Activated CD4-positive, alpha-beta T cell treated with anti-CD3 and anti-CD28 coated beads for 36 hours (primary cell): ENCODE data around the gene GPRIN2. TPM values are rescaled to one million over a fixed set of nuclear protein-coding genes. Genes with fewer than 3 reads are reported as not detected.
"Not testable (repeated sequence)": the region's sequence is repeated elsewhere in the genome, so short reads cannot be mapped to it uniquely, and the experiment has no call there.

Experiments used
- ATAC-seq: fragments of 200-7000 bp; cut with Tn5 transposase; one replicate; pipeline ENCODE4 v1.10.0; 2021; ENCODE audit warnings: mild to moderate bottlenecking, moderate library complexity
- CTCF ChIA-PET: fragments of 350-600 bp; sonication (Branson Sonifier 250); formaldehyde crosslinking; loops from one replicate; lab custom pipeline; 2021; ENCODE audit warnings: antibody characterized with exemption; lab: Charles Lee
- POLR2A ChIA-PET: fragments of 350-600 bp; sonication (Branson Sonifier 250); formaldehyde crosslinking; loops from one replicate; lab custom pipeline; 2021; ENCODE audit warnings: antibody characterized with exemption, inconsistent platforms; lab: Charles Lee
- DNase-seq: peaks from one replicate; pipeline ENCODE4 v3.0.0-alpha.2; 2020
- H3K27ac Mint-ChIP-seq: one replicate; pipeline ENCODE4 v1.8.0; 2021; ENCODE audit warnings: mixed read lengths
- H3K27me3 Mint-ChIP-seq: one replicate; pipeline ENCODE4 v1.8.0; 2021; ENCODE audit warnings: mixed read lengths
- H3K36me3 Mint-ChIP-seq: one replicate; pipeline ENCODE4 v1.8.0; 2021; ENCODE audit warnings: low read depth, mixed read lengths
- H3K4me1 Mint-ChIP-seq: one replicate; pipeline ENCODE4 v1.8.0; 2021; ENCODE audit warnings: mixed read lengths
- H3K4me3 Mint-ChIP-seq: one replicate; pipeline ENCODE4 v1.8.0; 2021; ENCODE audit warnings: mild to moderate bottlenecking, moderate library complexity, mixed read lengths
- H3K9me3 Mint-ChIP-seq: one replicate; pipeline ENCODE4 v1.8.0; 2021; ENCODE audit warnings: low read depth, mixed read lengths
- intact Hi-C, 2 experiments: fragments of 100-400 bp; cut with DNase I in 1 of 2; cut with micrococcal nuclease in 1 of 2; formaldehyde crosslinking; loops; one replicate each; pipeline versions ENCODE4 v1.14.2 to v1.15.1; 2022 to 2024; cut with DNase I, micrococcal nuclease
- total RNA-seq, 2 experiments: library from RNA; stranded (reverse); gene quantifications; one replicate each; pipeline ENCODE4 v1.2.3, GENCODE V29; 2021

Gene GPRIN2
- total RNA-seq, 2 experiments from 2014 or later: not detected

DNA sequence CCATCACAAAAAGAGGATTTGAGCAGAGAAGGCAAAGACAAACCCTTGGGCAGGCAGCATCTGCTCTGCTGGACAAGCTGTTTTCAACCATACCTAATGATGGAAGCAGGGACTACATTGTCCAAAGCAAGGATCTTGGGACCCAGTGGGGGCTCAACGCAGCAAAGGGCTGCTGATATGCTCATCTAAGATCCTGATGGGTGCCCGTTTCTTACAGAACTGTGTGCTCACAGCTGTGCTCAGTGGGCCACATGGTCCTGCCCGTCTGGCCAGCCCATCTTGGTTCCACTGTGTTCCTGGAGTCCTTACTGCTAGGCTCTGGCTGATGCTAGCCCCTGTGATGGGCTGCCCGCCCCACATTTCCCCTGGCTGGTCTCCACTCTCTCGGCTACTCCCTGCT, 36.1 kb downstream of the GPRIN2 start:
- H3K4me1 Mint-ChIP-seq: no peaks in the 10 kb centered on the region
- DNase-seq (no peak), ATAC-seq (no peak)
- no peaks in the 10 kb centered on the region for H3K36me3 Mint-ChIP-seq
- H3K9me3 Mint-ChIP-seq: no peaks in the 10 kb centered on the region
- H3K4me3 Mint-ChIP-seq: no peak overlapping the region
- intact Hi-C loops: no loop called here
- H3K27me3 Mint-ChIP-seq: peaks cover 3% of the 10 kb centered on the region
- ChIA-PET POLR2A (no interaction called here), CTCF (no interaction called here)
- no peak overlapping the region for H3K27ac Mint-ChIP-seq

GRCh38 chr10:46518028-46518725, 38.3 kb downstream of the GPRIN2 start:
- intact Hi-C loops: no loop called here
- no peak for ATAC-seq
- Mint-ChIP-seq H3K4me3 (no peak overlapping the region), H3K4me1 (no peaks in the 10 kb centered on the region), H3K27ac (no peak overlapping the region), H3K36me3 (no peaks in the 10 kb centered on the region), H3K27me3 (peaks cover 3% of the 10 kb centered on the region), H3K9me3 (no peaks in the 10 kb centered on the region)
- DNase-seq: no peak
- POLR2A ChIA-PET: no interaction called here
- CTCF ChIA-PET: interaction anchor here (0.7 kb wide), 1 partner anchor 289 kb away, joined by 3 read pairs; no protein-coding TSS in a partner anchor

DNA sequence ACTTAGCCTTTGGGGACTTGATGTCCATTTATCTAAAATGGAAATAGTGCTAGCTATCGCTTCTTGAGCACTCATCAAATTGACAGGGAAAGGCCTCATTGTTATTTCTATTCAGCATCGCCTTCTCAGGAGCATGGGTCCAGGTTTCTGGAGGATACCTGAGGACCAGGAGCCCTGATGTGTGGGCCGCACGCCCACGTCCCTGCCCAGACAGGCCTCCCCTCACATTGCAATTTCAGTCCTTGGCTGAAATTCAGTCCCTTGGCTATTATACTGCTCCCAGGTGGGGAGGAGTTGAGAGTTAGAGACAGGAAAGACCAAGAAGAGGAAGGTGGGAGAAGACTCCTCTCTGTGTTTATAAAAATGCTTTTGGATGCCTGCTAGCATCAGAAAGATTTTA, 38.9 kb downstream of the GPRIN2 start:
- Mint-ChIP-seq H3K27me3 (peaks cover 3% of the 10 kb centered on the region), H3K9me3 (no peaks in the 10 kb centered on the region), H3K36me3 (no peaks in the 10 kb centered on the region), H3K4me3 (no peak overlapping the region), H3K27ac (no peak overlapping the region), H3K4me1 (no peaks in the 10 kb centered on the region)
- DNase-seq: no peak
- no peak for ATAC-seq
- intact Hi-C loops: no loop called here
- ChIA-PET POLR2A (no interaction called here), CTCF (interaction anchor here (0.7 kb wide), 1 partner anchor 289 kb away, joined by 3 read pairs; no protein-coding TSS in a partner anchor)

DNA sequence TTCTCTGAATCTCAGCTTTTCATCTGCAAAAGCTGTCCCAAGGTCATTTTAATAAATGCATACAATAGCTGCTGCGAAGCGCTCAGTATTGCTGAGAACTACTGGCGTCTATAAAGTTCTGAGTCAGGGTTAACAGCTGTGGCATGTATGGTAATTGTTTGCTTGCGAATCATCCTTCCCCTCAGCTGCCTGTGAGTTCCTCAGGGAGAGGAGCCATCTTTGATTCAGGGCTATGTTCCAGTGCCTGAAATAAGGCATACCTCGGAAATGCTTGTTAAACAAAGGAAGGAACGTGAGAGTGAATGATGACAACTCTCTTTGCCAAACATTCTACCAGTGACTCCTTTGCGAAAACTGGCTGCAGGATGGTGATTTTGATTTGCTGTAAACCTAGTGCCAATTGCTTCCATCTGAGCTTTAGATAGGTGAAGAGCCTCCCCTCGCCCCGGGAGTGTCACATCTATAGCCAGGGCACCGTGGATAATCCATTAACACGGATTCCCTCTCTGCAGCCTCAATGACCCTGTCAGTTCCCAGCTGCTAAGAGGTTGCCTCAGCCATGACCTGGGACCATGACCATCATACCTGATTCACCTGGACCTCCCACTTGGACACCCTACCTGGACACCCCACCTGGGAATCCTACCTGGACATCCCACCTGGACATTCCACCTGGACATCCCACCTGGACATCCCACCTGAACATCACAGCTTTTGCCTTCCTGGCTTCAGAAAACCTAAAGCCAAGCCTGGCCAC, 39.6 kb downstream of the GPRIN2 start:
- intact Hi-C loops: no loop called here
- H3K36me3 Mint-ChIP-seq: no peaks in the 10 kb centered on the region
- DNase-seq (no peak), ATAC-seq (no peak)
- ChIA-PET CTCF (interaction anchor here (1.1 kb wide), 1 partner anchor 21 kb away, joined by 4 read pairs; no protein-coding TSS in a partner anchor), POLR2A (no interaction called here)
- H3K27me3 Mint-ChIP-seq: peaks cover 3% of the 10 kb centered on the region
- H3K4me1 Mint-ChIP-seq: no peaks in the 10 kb centered on the region
- H3K9me3 Mint-ChIP-seq: no peaks in the 10 kb centered on the region
- H3K27ac Mint-ChIP-seq: no peak overlapping the region
- no peak overlapping the region for H3K4me3 Mint-ChIP-seq

DNA sequence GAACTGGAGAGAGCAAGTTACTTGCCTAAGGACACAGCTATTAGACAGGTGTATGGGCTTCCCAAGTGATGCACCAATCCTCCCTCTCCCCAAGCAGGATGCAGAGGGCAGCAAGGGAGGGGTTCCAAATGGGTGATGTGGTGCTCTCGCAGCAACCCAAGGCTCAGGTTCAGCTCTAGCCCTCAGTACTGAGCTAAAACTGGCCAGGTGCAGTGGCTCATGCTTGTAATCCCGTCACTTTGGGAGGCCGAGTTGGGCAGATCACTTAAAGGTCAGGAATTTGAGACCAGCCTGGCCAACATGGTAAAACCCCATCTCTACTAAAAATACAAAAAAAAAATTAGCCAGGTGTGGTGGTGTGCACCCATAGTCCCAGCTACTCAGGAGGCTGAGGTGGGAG, 40.7 kb downstream of the GPRIN2 start:
- CTCF ChIA-PET: interaction anchor here (1.1 kb wide), 1 partner anchor 22 kb away, joined by 4 read pairs; no protein-coding TSS in a partner anchor
- POLR2A ChIA-PET: no interaction called here
- no peaks in the 10 kb centered on the region for H3K36me3 Mint-ChIP-seq
- H3K4me3 Mint-ChIP-seq: no peak overlapping the region
- peaks cover 3% of the 10 kb centered on the region for H3K27me3 Mint-ChIP-seq
- no peaks in the 10 kb centered on the region for H3K4me1 Mint-ChIP-seq
- H3K9me3 Mint-ChIP-seq: no peaks in the 10 kb centered on the region
- H3K27ac Mint-ChIP-seq: no peak overlapping the region
- DNase-seq (no peak), ATAC-seq (no peak)
- intact Hi-C loops: no loop called here

DNA sequence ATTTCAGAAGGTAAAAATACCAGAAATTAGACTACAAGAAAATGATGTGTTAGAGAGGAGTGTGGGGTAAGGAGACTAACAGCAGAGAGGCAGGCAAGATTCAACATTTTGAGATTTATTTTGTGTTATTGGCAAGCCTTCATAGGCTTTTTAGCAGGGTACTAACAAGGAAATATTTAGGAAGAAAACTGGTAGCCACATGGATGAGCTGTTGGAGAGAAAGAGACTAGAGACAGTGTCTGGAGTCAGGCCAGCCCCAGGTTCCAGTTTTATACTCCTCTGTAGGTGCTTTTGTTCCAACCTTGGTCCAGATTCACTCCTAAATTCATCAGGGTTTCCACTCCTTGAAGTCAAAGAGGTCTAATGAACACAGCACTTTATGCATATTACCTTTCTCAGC, 41.1 kb downstream of the GPRIN2 start:
- ATAC-seq (no peak), DNase-seq (no peak)
- intact Hi-C loops: no loop called here
- H3K4me3 Mint-ChIP-seq: no peak overlapping the region
- no peaks in the 10 kb centered on the region for H3K36me3 Mint-ChIP-seq
- H3K27me3 Mint-ChIP-seq: peaks cover 3% of the 10 kb centered on the region
- ChIA-PET CTCF (no interaction called here), POLR2A (no interaction called here)
- H3K27ac Mint-ChIP-seq: no peak overlapping the region
- H3K4me1 Mint-ChIP-seq: no peaks in the 10 kb centered on the region
- no peaks in the 10 kb centered on the region for H3K9me3 Mint-ChIP-seq

DNA sequence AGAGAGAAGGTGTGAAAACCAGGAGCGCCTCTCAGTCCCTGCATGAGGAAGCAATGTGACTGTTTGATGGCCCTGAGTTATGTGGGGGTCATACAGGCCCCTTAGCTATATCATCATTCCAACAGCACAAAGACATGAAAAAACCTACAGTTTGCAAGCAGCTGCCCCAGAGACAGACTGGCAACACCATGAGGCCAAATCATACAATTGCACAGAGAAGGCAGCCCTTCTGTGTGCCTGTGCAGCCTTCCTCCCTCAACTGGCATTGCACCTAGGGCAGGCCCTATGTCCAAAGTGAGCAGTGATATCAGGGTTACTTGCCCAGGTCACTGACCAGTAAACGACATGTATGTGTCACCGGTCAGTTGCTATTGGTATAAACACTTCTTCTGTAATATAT, 41.6 kb downstream of the GPRIN2 start:
- no peaks in the 10 kb centered on the region for H3K4me1 Mint-ChIP-seq
- intact Hi-C loops: no loop called here
- ATAC-seq: no peak
- H3K36me3 Mint-ChIP-seq: no peaks in the 10 kb centered on the region
- peaks cover 3% of the 10 kb centered on the region for H3K27me3 Mint-ChIP-seq
- no peak overlapping the region for H3K27ac Mint-ChIP-seq
- no peak for DNase-seq
- POLR2A ChIA-PET: no interaction called here
- CTCF ChIA-PET: no interaction called here
- H3K9me3 Mint-ChIP-seq: no peaks in the 10 kb centered on the region
- no peak overlapping the region for H3K4me3 Mint-ChIP-seq

DNA sequence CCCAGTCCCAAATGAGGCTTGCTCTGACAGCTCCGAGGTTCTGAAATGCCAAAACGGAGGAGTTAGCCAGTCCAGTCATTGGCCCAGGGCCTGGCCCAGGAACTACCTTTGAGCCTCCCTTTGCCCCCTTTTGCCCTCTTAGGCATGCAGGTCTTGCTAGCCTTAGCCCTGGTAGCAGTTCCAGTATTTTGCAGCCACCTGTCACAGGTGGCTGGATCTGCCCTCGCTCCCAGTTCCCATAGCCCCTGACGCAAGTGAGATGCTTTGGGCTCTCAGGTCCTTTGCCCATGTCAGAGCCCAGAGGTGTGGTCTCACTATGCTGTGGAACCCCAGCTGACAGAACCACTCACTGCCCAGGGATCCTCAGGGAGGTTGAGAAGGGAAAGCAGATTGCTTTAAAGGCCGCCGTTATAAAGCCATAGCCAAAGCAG, 42.0 kb downstream of the GPRIN2 start:
- no peaks in the 10 kb centered on the region for H3K9me3 Mint-ChIP-seq
- H3K36me3 Mint-ChIP-seq: no peaks in the 10 kb centered on the region
- ChIA-PET POLR2A (no interaction called here), CTCF (no interaction called here)
- peaks cover 3% of the 10 kb centered on the region for H3K27me3 Mint-ChIP-seq
- no peak overlapping the region for H3K27ac Mint-ChIP-seq
- ATAC-seq (no peak), DNase-seq (no peak)
- H3K4me3 Mint-ChIP-seq: no peak overlapping the region
- no peaks in the 10 kb centered on the region for H3K4me1 Mint-ChIP-seq
- intact Hi-C loops: no loop called here

DNA sequence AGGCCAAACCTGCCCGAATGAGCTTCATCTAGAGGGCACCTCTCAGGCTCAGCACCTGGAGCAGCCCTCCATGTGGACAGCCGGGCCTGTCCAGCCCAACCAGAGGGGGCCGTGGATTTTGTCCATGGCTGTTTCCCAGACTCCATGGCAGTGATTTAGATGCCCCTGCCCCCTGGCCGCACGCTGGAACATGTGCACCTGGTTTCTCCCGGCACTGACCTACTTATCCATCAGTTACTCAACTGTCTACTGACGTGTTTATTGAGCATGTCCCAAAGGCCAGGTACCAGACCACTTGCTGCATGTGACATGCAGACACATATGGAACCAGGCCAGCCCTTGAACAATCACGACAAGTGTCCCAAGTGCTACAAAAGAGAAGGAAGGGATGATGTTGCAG, 43.1 kb downstream of the GPRIN2 start:
- DNase-seq, POLR2A ChIA-PET, H3K36me3 Mint-ChIP-seq, intact Hi-C loops, H3K9me3 Mint-ChIP-seq, H3K27me3 Mint-ChIP-seq, ATAC-seq, H3K4me3 Mint-ChIP-seq, H3K27ac Mint-ChIP-seq, CTCF ChIA-PET, H3K4me1 Mint-ChIP-seq: not testable (repeated sequence)

DNA sequence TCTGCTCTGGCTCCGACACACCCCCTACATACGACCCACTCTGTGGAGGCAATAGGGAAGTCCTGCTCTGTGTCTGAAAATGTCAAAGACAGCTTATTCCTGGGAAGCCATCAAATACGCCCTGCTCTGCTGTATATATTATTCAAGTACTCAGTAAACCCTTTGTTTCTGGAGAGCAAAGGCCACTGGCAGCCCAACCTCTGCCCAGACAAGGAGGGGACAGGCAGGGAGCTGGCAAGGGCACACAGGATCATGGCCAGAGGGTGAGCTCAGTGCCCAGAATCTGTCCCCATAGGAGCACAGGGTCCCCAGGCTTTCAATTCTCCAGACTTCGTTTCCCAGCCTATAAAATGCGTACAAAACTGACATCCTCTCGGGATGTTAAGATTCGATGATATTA, 43.7 kb downstream of the GPRIN2 start:
- H3K27me3 Mint-ChIP-seq: not testable (repeated sequence)

DNA sequence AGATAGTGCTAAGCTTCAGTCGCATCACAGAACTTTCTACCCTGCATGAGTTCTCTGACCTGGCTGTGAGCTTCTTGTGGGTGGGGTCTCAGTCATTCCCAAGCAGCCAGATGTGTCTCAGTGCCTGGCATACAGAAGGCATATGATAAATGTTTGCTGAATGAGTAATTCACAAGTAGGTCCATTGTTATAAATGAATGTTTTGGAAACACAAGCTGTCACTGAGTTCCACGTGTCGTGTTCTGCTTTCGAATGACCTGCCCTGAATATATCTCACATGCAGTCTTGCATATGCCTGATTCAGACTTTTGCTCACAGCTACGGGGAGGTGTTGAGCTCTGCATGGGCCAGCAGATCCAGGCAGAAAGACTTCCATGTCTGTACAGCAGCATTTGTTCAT, 44.5 kb downstream of the GPRIN2 start:
- POLR2A ChIA-PET, intact Hi-C loops, H3K4me1 Mint-ChIP-seq: not testable (repeated sequence)

More for the DNA sequence above, 43.7 kb downstream of the GPRIN2 start:
- DNase-seq, H3K9me3 Mint-ChIP-seq, intact Hi-C loops, H3K27ac Mint-ChIP-seq, H3K36me3 Mint-ChIP-seq, CTCF ChIA-PET, ATAC-seq, H3K4me3 Mint-ChIP-seq, POLR2A ChIA-PET, H3K4me1 Mint-ChIP-seq: not testable (repeated sequence)

More for the DNA sequence above, 44.5 kb downstream of the GPRIN2 start:
- H3K36me3 Mint-ChIP-seq, H3K9me3 Mint-ChIP-seq, H3K27ac Mint-ChIP-seq, ATAC-seq, DNase-seq, H3K27me3 Mint-ChIP-seq, CTCF ChIA-PET, H3K4me3 Mint-ChIP-seq: not testable (repeated sequence)
